ENCODE measurements around the gene TFAP2C. TPM values are rescaled to one million over a fixed set of nuclear protein-coding genes. Genes with fewer than 3 reads are reported as not detected.
"Not testable (repeated sequence)": the region's sequence is repeated elsewhere in the genome, so short reads cannot be mapped to it uniquely, and the experiment has no call there.

The TFAP2C gene
- total RNA-seq, 1 donor from 2014 or later: 0.19 TPM

DNA sequence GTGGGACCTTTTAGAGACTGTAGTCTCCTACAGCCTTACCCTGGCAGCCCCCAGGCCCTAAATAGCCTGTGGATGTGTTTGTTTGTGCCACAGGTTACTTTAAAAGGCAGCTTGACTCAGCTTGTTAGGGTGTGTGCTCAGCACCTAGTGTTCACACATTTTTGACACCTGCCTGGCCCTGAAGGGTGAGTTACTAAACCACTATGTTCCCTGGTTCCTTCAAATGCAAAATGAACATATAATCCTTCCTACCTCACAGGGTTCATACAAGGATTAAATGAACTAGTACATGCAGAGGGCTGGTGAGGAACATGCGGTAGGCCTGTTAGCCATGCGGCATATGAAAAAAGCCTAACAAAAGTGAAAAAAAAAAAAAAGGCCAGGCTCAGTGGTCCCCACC lies 14.9 kb upstream of the TFAP2C start:
- TF ChIP-seq, protein P1, sequence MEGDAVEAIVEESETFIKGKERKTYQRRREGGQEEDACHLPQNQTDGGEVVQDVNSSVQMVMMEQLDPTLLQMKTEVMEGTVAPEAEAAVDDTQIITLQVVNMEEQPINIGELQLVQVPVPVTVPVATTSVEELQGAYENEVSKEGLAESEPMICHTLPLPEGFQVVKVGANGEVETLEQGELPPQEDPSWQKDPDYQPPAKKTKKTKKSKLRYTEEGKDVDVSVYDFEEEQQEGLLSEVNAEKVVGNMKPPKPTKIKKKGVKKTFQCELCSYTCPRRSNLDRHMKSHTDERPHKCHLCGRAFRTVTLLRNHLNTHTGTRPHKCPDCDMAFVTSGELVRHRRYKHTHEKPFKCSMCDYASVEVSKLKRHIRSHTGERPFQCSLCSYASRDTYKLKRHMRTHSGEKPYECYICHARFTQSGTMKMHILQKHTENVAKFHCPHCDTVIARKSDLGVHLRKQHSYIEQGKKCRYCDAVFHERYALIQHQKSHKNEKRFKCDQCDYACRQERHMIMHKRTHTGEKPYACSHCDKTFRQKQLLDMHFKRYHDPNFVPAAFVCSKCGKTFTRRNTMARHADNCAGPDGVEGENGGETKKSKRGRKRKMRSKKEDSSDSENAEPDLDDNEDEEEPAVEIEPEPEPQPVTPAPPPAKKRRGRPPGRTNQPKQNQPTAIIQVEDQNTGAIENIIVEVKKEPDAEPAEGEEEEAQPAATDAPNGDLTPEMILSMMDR (IDR thresholded peaks at IDR 0.05; ENCODE audit: borderline replicate concordance): no peak
- no peak overlapping the region for H3K4me3 ChIP-seq
- no peak for DNase-seq
- peaks cover 55% of the 10 kb centered on the region for H3K27me3 ChIP-seq (ENCODE audit: low read depth)
- H3K36me3 ChIP-seq: no peaks in the 10 kb centered on the region
- H3K4me1 ChIP-seq: no peaks in the 10 kb centered on the region
- H3K9me3 ChIP-seq (replicated peaks): no peaks in the 10 kb centered on the region
- H3K27ac ChIP-seq (replicated peaks): no peak overlapping the region
- intact Hi-C loops (cut with micrococcal nuclease): no loop called here

DNA sequence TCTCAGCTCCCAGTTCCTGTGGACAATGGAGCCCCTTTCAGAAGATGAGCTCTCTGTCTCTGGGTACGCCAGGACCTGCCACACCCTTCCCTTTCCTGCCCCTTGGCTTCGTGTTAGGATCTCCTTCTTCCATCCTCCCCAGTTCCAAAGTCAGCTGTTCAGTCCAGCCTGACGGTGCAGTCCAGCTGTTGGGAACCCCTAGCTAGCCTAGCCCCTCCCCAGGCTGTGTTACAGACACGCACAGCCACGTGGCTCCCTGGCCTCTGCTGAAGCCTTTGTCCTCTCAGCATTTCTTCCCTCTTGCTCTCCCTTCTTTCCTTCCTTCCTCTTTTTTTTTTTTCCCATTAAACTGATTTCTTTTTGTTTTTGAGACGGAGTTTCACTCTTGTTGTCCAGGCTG lies 12.4 kb upstream of the TFAP2C start:
- intact Hi-C loops (cut with micrococcal nuclease): no loop called here
- no peak for DNase-seq
- Histone ChIP-seq H3K4me1 (no peaks in the 10 kb centered on the region), H3K27me3 (ENCODE audit: low read depth) (peaks cover 57% of the 10 kb centered on the region), H3K9me3 (replicated peaks) (no peaks in the 10 kb centered on the region), H3K36me3 (no peaks in the 10 kb centered on the region), H3K4me3 (no peak overlapping the region), H3K27ac (replicated peaks) (no peak overlapping the region)
- TF ChIP-seq, protein P1 (IDR thresholded peaks at IDR 0.05; ENCODE audit: borderline replicate concordance): no peak

GRCh38 chr20:56617489-56617888 lies 11.6 kb upstream of the TFAP2C start:
- no peaks in the 10 kb centered on the region for H3K4me1 ChIP-seq
- intact Hi-C loops (cut with micrococcal nuclease): no loop called here
- H3K36me3 ChIP-seq: no peaks in the 10 kb centered on the region
- TF ChIP-seq, protein P1 (IDR thresholded peaks at IDR 0.05; ENCODE audit: borderline replicate concordance): no peak
- H3K4me3 ChIP-seq: no peak overlapping the region
- H3K27ac ChIP-seq (replicated peaks): no peak overlapping the region
- no peak for DNase-seq
- H3K9me3 ChIP-seq (replicated peaks): no peaks in the 10 kb centered on the region
- H3K27me3 ChIP-seq (ENCODE audit: low read depth): peaks cover 62% of the 10 kb centered on the region

GRCh38 chr20:56621730-56622129 lies 7.4 kb upstream of the TFAP2C start:
- TF ChIP-seq, protein P1 (IDR thresholded peaks at IDR 0.05; ENCODE audit: borderline replicate concordance): no peak
- no peaks in the 10 kb centered on the region for H3K36me3 ChIP-seq
- H3K4me3 ChIP-seq: no peak overlapping the region
- intact Hi-C loops (cut with micrococcal nuclease): no loop called here
- peaks cover 88% of the 10 kb centered on the region for H3K27me3 ChIP-seq (ENCODE audit: low read depth)
- no peak overlapping the region for H3K27ac ChIP-seq (replicated peaks)
- H3K4me1 ChIP-seq: peaks cover 17% of the 10 kb centered on the region
- no peaks in the 10 kb centered on the region for H3K9me3 ChIP-seq (replicated peaks)
- DNase-seq: no peak

DNA sequence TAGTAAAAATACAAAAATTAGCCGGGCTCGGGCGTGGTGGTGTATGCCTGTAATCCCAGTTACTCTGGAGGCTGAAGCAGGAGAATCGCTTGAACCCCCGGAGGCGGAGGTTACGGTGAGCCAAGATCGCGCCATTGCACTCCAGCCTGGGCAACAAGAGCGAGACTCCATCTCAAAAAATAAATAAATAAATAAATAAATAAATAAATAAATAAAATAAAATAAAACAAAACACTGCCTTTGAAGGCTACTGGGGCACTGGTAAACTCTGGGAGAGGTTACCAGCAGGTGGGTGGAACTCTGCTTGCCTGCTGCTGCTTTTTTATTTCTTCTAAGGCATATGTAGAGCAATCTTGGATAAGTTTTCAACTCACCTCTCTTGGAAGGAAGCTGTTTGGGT lies 5.2 kb upstream of the TFAP2C start:
- H3K4me3 ChIP-seq; H3K27ac ChIP-seq (replicated peaks); intact Hi-C loops (cut with micrococcal nuclease); H3K9me3 ChIP-seq (replicated peaks); H3K36me3 ChIP-seq; DNase-seq: not testable (repeated sequence)
- Histone ChIP-seq H3K4me1 (peaks cover 39% of the 10 kb centered on the region), H3K27me3 (ENCODE audit: low read depth) (peaks cover 93% of the 10 kb centered on the region)

DNA sequence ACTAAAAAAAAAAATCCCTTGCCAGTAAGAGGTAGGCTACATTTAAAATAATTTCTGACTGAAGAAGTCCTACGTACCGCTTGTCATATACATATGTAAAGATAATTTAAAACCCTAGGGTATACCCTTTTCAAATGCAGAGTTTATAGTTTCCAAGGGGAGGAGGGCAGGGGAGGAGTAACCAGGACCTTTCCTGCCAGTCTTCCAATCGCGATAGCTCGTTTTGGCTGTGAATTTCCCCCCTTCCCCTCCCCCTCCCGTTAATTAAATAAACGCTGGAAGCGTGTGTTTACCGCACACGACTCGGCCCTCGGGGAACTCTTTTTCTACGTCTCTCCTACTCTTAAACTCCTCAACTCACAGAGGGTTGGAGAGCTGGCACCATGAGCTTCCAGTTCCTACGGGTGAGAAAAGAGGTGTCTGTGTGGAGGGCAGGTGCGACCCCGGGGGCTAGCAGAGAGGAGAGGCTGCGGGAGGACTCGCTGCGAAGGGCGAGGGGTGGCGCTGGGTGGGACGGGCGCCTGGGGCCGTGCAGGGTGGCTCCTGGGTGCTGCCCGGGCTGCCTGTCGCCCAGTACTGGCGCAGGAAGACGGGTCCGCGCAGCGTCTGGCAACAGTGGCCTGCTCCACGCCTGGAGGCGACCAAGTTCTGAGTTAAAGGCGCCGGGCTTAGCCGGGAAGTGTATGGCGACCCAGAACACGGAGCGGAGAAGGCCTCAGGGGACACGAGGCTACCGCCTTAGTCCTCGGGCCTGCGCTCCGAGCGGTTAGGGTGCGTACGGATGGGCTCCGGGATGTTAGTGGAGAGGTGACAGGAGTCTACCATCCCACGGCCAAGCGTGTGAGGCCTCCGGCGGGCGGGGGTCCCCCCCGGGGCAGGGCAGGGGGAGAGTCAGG lies 4.1 kb upstream of the TFAP2C start:
- intact Hi-C loops (cut with micrococcal nuclease): no loop called here
- peaks cover 50% of the 10 kb centered on the region for H3K4me1 ChIP-seq

More for the DNA sequence above, 4.1 kb upstream of the TFAP2C start:
- H3K27ac ChIP-seq (replicated peaks): no peak overlapping the region
- H3K36me3 ChIP-seq: no peaks in the 10 kb centered on the region
- TF ChIP-seq, protein P1 (IDR thresholded peaks at IDR 0.05; ENCODE audit: borderline replicate concordance): no peak
- H3K9me3 ChIP-seq (replicated peaks): no peaks in the 10 kb centered on the region
- no peak overlapping the region for H3K4me3 ChIP-seq
- DNase-seq: no peak
- peaks cover 96% of the 10 kb centered on the region for H3K27me3 ChIP-seq (ENCODE audit: low read depth)
